GM13976 (cell line): Measurements from ENCODE around the gene CEP68.

Experiments used
- DNase-seq: peaks from one replicate; pipeline ENCODE4 v3.0.0; 2012; ENCODE audit warnings: low spot score
- in situ Hi-C: fragments of 300-500 bp; cut with MboI; formaldehyde crosslinking; loops from one replicate; pipeline ENCODE4 v1.12.0; 2022; ENCODE audit warnings: low sequenced_read_pairs, mixed read lengths, inconsistent platforms; ENCODE audit not compliant: unreplicated experiment
- TF ChIP-seq, protein P1 (sequence below): IDR thresholded peaks from 2 replicates; pipeline ENCODE4 v1.5.1; 2012; ENCODE audit warnings: borderline replicate concordance, mild to moderate bottlenecking; ENCODE audit not compliant: insufficient read depth; ENCODE audit errors: extremely low read depth, missing control alignments, control extremely low read depth

The CEP68 gene, protein sequence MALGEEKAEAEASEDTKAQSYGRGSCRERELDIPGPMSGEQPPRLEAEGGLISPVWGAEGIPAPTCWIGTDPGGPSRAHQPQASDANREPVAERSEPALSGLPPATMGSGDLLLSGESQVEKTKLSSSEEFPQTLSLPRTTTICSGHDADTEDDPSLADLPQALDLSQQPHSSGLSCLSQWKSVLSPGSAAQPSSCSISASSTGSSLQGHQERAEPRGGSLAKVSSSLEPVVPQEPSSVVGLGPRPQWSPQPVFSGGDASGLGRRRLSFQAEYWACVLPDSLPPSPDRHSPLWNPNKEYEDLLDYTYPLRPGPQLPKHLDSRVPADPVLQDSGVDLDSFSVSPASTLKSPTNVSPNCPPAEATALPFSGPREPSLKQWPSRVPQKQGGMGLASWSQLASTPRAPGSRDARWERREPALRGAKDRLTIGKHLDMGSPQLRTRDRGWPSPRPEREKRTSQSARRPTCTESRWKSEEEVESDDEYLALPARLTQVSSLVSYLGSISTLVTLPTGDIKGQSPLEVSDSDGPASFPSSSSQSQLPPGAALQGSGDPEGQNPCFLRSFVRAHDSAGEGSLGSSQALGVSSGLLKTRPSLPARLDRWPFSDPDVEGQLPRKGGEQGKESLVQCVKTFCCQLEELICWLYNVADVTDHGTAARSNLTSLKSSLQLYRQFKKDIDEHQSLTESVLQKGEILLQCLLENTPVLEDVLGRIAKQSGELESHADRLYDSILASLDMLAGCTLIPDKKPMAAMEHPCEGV

DNA sequence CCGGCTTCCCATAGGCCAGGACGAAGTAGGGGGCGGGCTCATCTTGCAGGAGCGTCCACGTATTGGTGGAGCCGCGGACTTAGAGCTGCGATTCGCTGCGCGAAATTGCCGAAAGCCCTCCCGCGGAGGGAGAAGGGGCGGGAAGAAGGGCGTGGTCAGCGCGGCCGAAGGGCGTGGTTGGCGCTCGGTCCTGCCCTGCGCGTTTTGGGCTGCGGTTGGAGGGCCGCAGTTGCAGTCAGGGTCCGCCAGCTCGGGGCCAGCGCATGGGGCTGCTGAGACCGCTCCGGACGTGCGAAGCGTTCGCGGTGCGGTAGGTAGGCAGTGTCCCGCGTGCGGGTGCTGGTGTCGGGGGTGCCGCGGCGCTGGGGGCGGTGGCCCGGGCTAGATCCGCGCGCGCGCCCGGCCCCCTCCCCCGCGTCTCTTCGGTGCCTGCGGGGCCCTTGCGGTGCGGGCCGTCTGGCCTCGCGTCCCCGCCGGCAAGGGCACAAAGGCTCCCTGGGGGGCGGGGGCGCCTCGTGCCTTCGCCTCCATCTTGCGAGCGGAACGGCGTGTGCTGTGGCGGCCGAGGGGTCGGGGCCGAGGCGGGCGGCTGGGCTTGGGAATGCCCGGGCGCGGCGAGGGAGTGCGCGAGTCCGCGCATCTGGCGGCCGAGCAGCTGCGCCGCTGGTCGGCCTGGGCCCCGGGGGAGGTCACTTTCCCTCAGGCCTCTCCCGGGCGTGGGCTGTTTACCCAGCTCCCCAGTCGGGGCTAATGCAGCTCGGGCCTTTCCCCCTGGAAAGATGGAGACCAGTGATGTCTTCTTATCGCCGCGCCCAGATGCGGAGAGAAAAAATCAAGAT lies at the start of gene CEP68:
CEP68 (plus strand) TSS at position 202 of the 839 bp plus-strand sequence. CDS start 13,029 bp downstream, outside the sequence.
- DNase-seq: peak; percentile 97
- in situ Hi-C loops: no loop called here
- TF ChIP-seq, protein P1, sequence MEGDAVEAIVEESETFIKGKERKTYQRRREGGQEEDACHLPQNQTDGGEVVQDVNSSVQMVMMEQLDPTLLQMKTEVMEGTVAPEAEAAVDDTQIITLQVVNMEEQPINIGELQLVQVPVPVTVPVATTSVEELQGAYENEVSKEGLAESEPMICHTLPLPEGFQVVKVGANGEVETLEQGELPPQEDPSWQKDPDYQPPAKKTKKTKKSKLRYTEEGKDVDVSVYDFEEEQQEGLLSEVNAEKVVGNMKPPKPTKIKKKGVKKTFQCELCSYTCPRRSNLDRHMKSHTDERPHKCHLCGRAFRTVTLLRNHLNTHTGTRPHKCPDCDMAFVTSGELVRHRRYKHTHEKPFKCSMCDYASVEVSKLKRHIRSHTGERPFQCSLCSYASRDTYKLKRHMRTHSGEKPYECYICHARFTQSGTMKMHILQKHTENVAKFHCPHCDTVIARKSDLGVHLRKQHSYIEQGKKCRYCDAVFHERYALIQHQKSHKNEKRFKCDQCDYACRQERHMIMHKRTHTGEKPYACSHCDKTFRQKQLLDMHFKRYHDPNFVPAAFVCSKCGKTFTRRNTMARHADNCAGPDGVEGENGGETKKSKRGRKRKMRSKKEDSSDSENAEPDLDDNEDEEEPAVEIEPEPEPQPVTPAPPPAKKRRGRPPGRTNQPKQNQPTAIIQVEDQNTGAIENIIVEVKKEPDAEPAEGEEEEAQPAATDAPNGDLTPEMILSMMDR: no peak

DNA sequence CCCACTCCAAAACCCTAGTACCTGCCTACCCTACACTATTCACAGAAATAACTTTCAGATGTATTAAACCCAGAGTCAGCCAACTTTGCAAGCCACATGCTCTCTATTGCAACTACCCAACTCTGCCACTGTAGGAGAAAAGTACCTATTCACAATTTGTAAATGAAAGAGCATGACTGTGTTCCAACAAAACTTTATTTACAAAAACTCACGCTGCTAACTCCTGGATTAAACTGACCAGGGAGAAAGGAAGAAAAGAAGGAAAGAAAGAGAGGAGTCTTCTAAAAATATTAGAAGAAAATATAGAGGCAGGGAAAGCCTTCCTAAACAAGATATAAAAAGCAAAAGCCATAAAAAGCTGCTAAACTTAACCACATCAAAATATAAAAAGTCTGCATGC lies 42.4 kb upstream of the CEP68 start:
- in situ Hi-C loops: no loop called here
- TF ChIP-seq, protein P1: no peak
- no peak for DNase-seq

DNA sequence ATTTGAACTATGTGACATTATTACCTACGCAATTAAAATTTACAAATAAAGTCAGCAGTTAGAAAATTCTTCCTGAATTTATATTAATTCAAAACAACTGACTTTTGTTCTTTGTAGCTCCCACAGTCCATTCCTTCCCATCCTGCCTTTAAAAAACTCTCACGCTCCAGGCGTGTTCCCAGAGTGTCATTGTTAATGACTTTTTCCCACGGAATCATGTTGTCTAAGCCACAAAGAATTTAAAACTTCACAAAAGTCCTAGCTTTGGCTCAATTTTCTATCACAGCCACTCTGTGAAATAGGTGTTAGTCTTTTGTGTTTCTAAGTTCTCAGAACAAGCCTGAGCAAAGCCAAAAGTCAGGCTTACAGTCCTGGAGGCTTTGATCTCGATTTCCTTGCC lies 40.5 kb upstream of the CEP68 start:
- in situ Hi-C loops: no loop called here
- TF ChIP-seq, protein P1: no peak

DNA sequence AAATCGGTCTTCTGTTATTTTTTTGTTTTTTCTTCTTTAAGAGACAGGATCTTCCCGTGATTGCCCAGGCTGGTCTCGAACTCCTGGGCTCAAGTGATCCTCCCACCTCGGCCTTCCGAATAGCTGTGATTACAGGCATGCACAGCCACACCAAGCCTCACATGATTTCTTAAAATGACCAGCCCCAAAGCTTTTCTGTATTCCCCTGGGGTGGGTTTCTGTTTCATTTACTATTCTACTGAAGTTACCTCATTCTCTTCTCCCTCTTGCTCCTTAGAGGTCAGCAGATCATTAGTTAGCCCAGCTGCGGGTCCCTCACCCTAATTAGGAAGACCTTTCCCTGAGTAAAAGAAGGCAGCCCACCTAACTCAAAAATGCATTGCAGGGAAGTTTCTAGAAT lies 39.4 kb upstream of the CEP68 start:
- TF ChIP-seq, protein P1: no peak
- in situ Hi-C loops: no loop called here
- peak; percentile 73 for DNase-seq

More for the DNA sequence above, 40.5 kb upstream of the CEP68 start:
- no peak for DNase-seq

DNA sequence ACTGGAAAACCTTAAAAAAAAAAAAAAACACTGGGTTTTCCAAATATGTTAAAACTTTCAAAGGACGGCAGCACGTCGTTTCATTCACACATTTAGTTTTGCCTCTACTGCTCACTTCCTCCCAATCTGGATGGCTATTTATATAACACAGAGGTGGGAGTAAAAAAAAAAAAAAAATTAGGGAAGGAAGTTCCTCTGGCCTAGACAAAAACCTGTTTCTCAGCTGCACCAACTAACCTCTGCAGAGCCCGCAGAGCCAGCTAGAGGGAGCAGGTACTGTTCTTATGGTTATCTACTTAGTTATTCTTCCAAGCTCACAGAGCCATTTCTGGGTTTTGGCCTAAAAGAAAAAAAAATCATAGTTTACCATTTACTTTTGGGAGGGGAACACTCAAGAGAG lies 38.9 kb upstream of the CEP68 start:
- in situ Hi-C loops: no loop called here
- TF ChIP-seq, protein P1: peak; percentile 45
- DNase-seq: peak; percentile 46

DNA sequence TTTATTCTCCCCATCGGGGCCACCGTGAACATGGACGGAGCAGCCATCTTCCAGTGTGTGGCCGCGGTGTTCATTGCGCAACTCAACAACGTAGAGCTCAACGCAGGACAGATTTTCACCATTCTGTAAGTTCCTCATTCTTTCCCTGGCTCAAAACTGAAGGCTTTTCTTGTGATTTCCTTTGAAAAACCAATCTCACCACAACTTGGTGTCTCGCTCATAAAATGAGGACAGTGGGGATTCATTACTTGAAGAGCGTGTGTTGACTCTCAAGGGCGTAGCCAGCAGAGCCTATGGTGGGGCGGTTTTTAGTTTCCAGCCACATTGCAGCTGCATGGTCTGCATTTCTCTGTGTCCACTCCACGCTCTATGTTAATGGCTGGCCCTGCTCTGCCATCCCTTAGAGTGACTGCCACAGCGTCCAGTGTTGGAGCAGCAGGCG lies 38.1 kb upstream of the CEP68 start:
- TF ChIP-seq, protein P1: no peak
- in situ Hi-C loops: no loop called here
- no peak for DNase-seq
